Activated T-cell treated with anti-CD3 and anti-CD28 coated beads for 48 hours (primary cell): ENCODE data around the gene MMEL1.

Experiments
- DNase-seq: peaks from one replicate; pipeline ENCODE4 v3.0.0-alpha.2; 2020; ENCODE audit warnings: low read depth

MMEL1 gene

DNA sequence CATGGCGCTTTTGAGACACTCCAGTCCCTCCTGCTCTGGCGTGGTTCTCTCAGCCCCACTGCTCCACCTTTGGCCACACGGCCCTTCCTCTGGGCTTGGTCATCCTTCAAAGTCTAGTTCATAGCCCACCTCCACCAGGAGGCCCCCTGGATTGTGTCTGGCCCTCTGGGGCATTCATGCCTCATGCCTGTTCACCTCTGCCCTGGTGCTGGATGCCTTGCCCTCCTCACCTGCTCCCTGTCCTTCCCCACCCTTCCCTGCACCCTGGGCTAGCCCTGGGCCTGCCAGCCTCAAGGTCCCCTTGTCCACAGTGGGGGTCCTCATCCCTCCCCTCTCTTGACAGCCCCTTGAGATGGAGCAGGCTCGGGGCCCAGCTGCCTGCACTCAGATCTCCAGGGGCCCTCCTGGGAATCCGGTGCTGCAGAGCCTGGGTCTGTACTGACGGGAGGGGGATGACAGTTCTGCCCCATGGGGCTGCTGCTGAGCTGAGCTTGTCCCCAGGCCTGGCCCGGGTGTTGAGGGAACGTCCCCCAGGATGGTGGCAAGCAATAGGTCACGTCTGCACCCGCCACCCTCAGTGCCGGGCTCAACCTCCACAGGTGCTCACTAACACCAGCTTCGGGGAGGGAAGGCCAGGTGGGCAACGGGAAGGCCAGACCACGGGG lies 27.8 kb downstream of the MMEL1 start:
- DNase-seq, result no peak

DNA sequence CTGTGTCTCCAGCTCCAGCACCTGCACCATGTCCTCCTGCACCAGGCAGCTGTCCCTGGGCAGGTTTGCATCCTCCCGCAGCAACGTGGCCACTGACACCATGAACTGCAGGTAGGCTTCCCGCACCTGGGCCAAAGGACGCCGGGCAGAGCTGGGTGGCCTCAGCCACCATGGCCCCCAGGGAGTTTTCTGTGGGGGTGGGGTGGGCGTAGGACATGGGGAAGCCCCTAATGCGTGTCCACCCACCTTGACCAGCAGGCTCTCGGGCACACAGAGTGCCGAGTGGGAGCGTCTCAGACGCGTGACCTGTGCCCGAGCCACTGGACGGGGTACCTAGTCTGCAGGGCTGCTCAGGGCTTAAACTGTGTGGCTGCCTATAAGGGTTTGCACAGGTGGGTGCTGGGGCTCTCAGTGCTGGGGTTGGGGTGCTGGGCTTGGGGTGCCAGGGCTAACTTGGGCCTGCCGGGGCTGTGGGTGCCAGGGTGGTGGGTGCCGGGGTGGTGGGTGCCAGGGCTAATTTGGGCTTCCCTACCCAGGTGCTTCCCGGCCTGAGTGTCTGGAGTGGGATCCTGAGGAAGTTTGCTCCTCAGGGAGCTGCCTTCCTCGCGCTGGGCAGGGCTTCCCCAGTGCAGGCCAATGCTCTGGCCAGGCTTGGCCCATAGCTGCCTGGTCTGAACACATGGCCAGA lies 28.5 kb downstream of the MMEL1 start:
- no peak for DNase-seq

DNA sequence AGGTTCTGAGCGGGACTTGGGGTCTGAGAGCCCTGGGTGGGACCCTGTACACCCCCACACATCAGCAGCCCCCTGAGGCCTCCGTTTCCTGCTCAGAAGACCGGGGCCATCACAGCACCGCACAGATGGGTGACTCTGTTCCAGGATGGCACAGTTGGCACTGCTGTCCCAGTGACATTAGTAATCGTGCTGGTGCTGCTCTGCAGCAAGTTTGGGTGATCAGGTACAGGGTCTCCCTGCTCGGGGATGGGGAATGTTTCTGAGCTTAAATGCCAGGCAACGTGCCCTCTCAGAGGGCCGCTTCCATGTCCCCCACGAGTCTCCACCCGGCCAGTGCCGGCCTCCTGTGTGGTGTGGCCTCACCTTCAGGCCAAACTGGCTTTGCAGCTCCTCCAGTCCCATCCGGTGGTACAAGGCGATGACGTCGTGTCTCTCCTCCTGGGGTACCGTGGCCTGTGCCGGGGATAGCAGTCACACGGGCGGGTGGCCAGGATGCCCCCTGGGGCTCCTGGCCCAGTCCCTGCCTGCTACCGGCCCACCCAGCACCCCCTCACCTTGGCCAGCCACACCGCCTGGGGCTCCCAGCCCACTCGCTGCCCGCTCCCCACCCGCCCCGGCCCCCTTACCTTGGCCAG lies 29.2 kb downstream of the MMEL1 start:
- no peak for DNase-seq

DNA sequence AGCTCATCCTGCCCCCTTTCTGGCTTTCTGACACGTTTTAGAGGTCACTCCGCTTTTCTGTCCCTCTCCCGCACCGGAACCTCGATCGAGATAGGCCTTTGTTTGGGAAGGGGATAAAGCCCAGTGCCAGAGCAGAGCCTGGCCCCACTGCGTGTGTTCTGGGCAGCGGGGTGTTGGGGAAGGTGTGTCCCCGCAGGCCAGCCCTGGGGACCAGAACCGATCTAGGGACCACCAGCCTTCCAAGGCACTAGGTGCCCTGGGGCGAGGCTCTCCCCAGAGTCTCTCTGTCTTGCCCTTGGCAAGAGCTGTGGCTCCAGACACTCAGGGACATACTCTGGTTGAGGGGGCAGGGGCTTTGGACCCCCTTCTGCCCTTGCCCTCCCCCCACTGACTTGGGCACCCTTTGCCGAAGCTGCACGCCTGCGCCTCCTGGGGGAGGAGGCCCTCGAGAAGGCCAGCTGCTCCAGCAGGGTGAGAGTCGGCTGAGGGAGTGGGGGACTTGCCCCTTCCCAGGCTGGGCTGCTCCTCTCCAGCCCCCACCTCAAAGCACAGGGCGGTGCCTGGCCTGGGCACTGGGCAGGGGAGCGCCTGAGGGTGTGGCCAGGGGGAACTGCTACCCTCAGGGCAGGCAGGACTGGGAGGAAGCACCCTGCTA lies 29.8 kb downstream of the MMEL1 start:
- no peak for DNase-seq

DNA sequence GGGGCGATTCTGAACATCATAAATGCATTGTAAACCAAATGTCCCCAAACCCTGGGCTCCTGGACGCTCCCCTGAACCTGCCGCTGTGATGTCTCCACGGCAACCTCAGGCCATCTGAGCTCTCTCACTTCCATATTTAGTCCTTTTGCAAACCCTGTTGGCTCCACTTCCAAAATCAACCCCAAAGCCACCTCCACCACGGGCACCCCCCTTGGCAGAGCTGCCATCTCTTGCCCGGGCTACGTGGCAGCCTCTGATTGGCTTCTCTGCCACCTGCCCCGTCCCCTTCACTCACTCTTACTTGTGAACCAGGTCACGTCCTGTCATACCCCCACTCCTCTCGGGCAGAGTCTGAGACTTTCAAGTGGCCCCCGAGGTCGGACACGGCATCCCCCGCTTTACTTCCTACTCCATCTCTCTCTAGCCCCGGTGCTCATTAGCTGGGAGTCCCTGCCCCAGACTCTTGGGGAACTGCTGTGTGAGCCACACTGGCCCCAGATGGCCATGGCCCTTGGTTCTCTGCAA lies 30.4 kb downstream of the MMEL1 start:
- no peak for DNase-seq

DNA sequence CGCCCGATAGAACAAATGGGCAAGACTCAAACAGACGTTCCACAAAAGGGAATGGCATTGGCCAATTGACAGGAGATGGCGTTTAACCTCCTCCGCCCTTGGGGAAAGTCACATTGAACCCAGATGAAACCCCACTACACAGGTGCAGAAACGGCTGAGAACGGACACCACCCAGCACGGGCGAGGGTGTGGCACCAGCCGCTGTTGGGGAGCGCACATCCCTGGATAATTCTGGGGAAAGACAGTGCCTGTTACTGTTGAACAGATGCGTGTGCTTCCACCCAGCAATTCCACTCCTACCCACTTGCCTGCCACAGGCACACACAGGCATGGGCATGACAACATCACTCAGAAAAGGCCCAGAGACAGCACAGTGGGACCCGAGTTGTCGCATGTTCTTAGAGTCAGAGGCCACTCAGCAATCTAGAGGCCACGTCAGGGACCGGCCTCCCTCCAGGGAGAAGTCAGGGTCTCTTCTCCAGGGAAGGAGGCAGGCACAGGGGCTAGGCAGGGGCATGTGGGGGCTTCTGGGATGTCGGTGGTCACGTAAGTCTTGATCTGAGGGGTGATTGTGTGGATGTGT lies 31.0 kb downstream of the MMEL1 start:
- no peak for DNase-seq

DNA sequence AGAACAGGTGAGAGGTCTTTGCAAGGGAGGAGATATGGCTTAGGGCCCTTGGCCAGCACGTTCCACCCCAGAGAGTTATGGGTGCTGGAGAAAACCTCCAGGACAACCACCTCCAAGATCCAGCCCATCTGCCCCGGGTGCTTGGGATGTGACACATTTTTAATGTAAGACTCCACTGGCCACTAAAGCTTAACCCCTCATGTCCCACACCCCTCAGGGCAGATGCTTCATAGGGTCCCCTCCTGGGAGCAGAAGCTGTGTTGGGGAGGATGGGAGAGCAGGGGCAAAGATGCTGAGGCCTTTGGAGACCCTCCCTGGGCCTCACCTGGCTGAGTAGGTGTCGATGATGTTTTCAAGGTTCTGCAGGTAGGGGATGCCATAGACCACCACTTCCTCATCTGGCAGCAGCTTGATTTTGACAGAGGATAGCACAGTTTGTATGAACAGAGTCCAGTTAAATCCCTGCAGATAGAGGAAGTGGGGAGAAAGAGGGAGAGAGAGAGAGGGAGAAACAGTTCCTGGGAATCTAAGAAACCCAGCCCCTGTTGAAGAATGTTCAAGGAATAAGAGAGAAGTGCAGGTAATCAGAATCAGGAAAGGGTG lies 34.4 kb downstream of the MMEL1 start:
- DNase-seq, result no peak

DNA sequence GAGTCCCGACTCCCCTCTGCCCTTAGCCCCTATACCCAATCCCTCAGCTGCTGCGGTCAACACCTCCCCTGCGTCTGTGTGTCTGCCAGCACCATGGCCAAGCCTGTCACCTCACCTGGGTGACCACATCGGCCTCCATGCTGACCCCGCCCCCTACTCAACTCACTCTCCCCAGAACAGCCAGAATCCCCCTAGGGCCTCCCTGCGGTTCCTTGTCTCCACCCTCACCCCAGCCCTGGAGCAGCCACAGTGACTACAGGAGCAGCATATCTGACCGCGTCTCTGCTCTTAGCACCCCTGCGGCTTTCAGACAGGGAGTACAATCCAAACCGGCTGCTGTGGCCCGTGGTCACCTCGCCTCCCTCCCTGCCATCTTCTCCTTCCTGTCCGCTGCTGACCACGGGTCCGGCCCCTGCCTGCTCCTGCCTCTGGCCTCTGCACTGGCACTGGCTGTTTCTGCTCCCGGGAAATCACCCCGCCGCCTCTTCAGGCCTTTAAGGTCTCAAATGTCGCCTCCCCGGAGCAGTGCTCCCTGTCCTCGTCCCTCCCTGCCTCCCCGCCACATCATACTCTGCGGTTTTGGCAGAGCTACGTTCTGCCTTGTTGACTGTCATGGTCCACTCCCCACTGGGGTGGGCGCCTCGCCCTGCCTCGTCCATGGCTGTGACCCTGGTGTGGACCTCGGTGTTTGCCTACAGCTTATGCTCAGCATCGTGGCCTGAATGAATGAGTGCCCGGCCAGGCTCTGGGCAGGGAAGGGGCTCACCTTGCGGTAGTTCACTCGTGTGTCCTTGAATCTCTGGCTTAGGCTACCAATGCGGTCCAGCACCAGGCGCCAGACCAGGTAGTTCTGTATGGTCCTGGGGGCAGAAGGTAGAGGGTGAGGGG lies 35.1 kb downstream of the MMEL1 start:
- DNase-seq, result no peak

DNA sequence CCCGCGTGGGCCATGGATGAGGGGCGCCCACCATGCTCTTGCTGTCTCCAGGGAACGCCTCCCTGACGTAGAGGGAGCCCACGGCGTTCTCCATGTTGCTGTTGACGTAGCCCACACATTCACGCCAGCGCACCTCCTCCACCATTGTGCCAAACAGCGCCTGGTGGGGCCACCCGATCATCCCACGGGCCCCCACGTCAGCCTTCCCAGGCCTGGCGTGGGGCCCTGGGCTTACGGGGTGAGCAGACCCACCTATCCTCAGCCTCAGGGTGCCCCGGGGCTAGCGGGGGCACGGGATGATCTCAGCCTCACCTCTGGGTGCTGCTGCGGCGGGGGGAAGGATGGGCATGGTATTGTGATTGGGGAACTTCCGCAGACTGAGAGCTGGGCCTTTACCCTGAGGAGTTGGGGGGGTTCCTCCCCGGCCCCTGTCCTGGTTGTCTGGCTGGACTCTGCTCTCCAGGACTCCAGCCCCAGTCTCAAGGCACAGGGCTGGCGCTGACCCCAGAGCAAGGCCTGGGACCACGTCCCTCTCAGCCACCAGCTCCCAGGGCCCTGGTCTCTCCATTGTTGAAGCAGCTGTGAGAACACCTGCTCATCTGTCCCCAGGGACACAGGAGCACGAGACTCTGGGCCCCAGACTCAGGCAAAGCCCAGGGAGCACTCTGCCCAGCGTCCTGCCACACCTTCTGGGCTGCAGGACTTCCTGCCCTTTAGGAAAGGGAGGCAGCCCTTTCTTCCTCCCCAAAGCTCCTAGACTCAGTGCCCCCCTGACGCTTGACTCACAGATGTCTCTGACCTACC lies 36.1 kb downstream of the MMEL1 start:
- no peak for DNase-seq

DNA sequence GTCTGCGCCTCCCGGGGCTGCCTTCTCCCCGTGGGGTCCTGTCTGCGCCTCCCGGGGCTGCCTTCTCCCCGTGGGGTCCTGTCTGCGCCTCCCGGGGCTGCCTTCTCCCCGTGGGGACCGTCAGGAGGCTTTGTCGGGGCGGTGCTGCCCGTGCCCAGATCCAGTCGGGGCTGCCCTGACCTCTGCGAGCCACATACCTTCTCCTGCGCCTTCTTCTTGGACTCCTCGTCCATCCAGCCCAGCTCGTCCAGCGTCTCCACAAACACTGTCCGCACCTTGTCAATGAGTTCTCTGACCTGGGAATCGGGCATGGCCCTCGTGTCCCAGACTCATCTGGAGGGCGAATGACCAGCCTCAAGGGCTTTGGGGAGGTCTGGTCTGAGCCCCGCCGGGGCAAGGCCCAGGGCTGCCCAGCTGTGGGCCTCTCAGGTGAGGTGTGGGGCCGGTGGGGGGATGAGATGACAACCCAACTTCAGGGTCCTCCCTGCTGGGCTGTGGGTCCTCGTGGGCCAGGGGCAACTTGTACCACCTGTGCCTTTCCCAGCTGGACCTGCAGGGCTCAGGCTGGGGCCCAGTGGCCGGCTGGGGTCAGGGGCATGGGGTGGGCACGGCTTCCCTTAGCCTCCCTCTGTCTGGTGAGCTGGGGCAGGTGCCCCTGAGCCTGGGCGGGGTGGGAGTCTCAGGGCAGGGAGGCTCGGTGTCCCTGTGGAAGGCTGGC lies 36.8 kb downstream of the MMEL1 start:
- no peak for DNase-seq

DNA sequence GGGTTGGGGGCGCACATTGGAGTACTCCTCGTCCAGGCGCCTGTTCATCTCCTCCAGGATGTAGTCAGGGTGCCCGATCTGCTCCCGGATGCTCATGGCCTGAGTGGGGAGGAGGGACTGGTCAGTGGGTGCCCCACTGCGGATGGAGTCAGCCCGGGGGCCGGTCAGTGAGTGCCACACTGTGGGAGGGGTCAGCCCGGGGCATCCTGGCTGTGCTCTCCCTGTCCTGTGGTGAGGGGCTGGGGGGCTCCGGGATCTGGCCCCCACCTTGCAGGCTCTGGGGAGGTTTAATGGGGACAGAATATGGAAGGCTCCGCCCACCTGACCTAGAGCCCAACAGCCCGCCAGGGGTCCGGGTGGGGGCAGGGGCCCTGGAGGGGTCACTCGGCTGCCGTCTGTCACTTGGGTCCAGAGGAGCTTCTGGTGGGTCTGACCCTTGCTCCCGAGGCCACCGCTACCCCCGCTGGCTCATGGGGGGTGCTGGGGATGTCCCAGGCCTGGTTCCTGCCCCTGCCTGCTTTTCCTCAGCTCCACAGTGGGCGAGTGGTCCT lies 37.5 kb downstream of the MMEL1 start:
- no peak for DNase-seq

DNA sequence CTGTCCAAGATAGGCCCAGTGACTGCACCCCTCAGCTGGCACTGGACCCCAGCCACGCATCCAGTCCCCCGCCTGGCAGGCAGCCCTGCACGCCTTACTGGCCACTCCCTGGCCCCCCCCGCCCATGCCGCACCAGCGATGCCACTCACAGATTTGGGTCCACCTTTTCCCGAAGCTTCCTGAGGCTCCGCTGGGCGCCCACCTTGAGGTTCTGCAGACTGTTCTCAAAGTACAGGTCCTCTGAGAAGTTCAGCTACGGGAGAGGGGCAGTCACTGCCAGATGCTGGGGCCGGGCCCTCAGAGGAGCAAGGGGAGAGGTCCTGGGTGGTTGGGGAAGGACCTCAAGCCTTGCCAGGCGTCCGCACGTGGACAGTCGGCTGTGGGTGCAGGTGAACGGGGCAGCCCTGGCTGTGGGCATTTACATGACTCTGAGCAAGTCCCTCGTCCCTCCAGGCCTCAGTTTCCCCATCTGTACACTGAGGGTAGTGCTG lies 38.1 kb downstream of the MMEL1 start:
- DNase-seq, result no peak

DNA sequence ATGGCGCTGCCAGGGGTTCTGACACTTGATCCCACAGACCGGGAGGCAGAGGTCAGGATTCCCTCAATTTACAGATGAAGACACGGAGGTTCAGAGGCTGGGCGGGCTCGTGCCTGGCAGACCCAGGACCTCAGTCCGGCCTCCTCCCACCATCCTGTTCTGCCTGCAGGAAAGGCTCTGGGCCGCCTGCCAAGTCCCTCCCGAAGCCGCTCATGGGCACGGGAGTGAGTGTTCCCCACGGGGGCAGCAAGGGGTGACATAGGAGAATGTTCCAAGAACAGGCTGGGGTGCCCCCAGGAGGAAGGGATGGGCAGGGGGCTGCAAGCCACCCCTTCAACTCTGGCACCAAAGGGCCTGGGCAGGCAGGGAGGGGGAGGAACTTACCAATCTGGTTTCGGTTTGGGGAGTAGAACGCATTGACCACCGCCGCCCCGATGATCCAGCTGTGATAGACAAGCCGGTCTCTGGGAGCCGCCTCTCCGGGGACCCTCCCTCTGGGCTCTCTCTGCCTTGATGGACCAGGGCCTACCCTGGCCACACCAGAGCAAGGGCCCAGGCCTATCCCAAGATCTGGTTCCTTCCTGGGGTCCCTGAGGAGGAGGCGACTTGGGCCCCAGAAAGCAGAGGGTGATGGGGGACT lies 38.7 kb downstream of the MMEL1 start:
- no peak for DNase-seq

DNA sequence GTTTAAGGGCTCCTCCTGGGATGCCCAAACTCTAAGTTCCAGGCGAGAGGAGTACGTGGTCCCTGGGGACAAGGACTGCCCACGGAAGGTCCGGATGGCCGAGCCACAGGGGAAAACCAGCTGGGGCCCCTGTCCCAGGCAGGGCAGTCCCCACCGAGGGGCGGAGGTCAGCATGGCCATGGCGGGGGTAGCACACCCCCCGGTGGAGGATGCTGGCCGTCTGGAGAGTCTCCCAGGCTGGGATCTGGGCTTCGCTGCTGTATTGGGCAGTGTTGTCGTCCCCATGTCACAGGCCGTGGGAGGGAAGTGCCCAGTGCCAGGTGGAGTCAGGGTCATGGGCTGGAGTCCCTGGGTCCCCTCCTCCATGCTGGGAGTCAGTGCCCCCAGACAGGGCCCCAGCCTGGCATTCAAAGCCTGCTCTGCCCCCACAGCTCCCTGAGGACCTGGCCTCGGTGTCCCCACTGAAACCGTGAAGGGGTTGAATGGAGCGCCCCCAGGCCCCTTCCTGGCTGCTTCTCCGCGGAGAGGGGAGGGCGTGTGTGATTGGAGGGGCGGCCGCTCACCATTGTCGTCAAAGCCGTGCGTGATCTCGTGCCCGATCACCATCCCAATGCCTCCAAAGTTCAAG lies 39.5 kb downstream of the MMEL1 start:
- no peak for DNase-seq

DNA sequence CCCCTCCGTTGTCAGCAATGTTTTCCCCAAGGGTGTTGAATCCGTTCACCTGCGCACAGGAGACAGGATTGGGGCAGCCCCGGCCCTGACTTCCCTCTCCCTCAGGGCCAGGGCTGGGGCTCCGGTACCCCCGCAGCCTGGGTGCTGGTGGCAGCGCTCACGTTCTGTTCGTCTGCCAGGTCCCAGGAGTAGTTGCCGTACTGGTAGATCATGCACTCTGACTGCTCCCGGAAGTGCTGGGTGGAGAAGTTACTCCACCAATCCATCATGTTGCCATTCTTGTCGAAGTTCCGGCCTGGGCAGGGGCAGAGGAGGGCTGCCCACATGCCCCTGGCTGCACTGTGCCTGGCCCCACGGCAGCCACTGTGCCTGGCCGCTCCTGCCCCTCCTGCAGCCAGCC lies 40.1 kb downstream of the MMEL1 start:
- DNase-seq, result no peak

DNA sequence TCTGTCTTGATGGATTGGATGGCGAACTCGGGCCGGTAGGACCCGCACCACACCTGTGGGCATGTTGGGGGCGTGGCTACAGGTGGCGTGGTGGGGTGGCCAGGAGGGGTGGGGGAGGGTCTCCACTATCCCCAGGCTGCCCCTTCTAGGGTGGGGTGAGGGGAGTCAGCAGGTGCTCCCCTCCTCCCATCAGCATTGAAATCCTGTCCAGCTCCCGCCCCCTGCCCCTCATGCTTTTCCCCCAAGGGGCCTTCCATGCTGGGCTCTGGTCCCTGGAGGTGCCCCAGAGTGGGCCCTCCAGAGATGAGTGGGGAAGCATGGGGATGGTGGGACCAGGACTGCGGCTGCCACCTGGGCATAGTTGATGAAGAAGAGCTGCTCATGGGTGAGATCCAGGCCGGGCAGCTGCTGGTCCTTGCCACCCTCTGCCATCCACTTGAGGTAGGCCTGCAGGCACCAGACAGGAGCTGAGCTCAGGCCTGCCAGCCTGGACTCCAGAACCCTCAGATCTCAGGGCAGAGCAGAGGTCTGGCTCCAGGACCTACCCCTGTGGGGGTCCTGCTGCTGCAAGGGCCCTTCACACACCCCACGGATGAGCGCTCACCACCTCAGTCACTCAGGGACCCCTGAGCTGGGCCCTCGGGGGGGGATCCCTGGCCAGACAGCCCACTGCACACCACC lies 41.1 kb downstream of the MMEL1 start:
- DNase-seq, result no peak

DNA sequence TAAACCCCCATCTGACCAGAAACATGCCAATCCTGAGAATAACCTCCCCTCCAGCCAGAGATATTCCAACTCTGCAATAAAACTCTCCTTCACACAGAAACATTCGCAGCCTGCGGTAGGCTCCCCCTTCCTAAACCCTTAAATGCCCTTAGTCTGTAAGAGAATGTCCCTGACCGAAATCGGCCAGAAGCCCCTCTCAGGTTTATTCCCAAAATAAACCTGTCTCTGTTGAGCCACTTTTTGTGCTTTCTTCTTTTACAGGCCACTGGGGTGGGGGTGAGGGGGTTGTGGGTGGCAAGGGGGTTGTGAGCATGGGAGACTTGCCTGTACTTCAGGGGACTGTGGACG lies 41.6 kb downstream of the MMEL1 start:
- DNase-seq, result no peak
